ENCODE measurements around the gene SERPINA3. TPM values are rescaled to one million over a fixed set of nuclear protein-coding genes. Genes with fewer than 3 reads are reported as not detected.

Gene SERPINA3
- total RNA-seq, 2 donors from 2014 or later = 5.7 to 11.8 TPM

DNA sequence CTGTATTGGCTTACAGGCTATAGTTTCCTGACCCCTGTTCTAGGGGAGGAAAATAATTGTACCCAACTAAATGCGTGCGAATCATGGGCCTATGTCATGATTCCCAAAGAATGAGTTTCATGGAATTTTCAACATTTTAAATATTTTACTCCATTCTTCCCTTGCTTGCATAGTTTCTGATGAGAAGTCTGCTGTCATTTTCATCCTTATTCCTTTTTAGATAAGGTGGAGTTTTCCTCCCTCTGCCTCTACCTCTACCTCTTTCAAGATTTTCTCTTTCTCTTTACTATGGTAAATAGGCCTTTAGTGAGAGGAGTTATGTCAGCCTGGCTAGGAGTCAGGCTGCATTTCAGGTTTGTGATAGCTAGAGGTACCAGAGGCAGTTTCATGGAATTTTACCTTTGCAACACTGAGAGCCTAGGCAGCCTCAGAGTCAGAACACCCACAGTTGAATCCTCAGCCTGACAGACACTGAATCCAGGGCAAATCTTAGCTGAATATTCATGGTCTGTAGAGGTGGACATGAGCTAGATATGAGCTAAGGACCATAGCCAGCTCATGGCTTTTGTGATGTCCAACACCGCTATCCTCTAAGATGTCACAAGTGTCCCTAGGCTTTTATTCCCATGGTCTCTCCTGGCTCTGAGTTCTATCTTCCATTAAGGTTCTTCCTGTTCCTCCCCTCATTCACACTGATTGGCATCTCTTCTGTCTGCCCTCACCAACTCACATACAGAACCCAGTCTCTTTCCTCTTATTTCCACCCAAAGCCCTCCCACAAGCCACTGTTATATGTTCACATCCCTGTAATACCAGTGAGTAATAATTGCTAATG, 6.0 kb downstream of the SERPINA3 start:
- DNase-seq = no peak

DNA sequence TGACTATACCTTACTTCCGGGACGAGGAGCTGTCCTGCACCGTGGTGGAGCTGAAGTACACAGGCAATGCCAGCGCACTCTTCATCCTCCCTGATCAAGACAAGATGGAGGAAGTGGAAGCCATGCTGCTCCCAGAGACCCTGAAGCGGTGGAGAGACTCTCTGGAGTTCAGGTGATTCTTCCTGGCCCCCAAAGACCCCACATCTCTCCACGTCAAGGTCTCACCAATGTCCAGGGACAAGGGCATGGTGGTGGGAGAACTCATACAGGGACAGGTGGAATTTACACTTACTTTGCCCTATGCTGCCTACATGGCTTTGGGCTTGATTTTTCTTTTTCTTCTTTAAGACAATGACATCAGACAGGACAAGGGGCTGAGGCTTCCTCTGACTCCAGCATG, 7.1 kb downstream of the SERPINA3 start:
- Histone ChIP-seq H3K9me3 (no peaks in the 10 kb centered on the region), H3K27ac (no peak overlapping the region), H3K36me3 (no peaks in the 10 kb centered on the region), H3K9ac (ENCODE audit: low read depth in 2 of 2, low read length in 2 of 2) (no peak overlapping the region), H3K4me1 (no peaks in the 10 kb centered on the region), H3K4me3 (no peak overlapping the region), H3K27me3 (no peaks in the 10 kb centered on the region)
- no peak for DNase-seq
- TF ChIP-seq, protein P1, sequence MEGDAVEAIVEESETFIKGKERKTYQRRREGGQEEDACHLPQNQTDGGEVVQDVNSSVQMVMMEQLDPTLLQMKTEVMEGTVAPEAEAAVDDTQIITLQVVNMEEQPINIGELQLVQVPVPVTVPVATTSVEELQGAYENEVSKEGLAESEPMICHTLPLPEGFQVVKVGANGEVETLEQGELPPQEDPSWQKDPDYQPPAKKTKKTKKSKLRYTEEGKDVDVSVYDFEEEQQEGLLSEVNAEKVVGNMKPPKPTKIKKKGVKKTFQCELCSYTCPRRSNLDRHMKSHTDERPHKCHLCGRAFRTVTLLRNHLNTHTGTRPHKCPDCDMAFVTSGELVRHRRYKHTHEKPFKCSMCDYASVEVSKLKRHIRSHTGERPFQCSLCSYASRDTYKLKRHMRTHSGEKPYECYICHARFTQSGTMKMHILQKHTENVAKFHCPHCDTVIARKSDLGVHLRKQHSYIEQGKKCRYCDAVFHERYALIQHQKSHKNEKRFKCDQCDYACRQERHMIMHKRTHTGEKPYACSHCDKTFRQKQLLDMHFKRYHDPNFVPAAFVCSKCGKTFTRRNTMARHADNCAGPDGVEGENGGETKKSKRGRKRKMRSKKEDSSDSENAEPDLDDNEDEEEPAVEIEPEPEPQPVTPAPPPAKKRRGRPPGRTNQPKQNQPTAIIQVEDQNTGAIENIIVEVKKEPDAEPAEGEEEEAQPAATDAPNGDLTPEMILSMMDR (IDR thresholded peaks at IDR 0.05) = no peak
- intact Hi-C loops (cut with DNase I) = no loop called here

More for the DNA sequence above, 6.0 kb downstream of the SERPINA3 start:
- intact Hi-C loops (cut with DNase I) = no loop called here
- H3K4me3 ChIP-seq = no peak overlapping the region
- TF ChIP-seq, protein P1 (IDR thresholded peaks at IDR 0.05) = no peak
- no peaks in the 10 kb centered on the region for H3K27me3 ChIP-seq
- no peaks in the 10 kb centered on the region for H3K4me1 ChIP-seq
- no peaks in the 10 kb centered on the region for H3K9me3 ChIP-seq
- no peaks in the 10 kb centered on the region for H3K36me3 ChIP-seq
- no peak overlapping the region for H3K9ac ChIP-seq (ENCODE audit: low read depth in 2 of 2, low read length in 2 of 2)
- no peak overlapping the region for H3K27ac ChIP-seq

DNA sequence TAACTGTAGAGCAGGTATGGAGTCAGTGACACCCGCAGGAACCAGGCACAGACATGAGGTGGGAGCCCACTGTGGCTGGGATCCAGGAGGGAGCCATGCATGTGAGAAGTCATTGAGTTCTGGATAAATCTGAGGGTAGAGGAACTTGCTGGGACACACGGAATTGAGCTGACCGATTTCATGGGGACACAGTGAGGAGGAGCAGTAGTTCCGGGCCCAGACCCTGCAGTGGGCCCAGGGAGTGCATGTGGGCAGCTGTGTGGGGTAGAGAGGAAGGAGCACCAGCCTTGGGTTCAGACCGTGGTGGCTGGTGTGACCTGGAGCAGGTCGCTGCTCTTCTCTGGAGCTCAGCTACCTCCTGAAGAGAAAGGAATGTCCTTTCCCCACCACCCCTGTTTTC, 8.4 kb downstream of the SERPINA3 start:
- H3K27me3 ChIP-seq = no peaks in the 10 kb centered on the region
- no peaks in the 10 kb centered on the region for H3K36me3 ChIP-seq
- intact Hi-C loops (cut with DNase I) = no loop called here
- H3K4me3 ChIP-seq = no peak overlapping the region
- H3K9ac ChIP-seq (ENCODE audit: low read depth in 2 of 2, low read length in 2 of 2) = no peak overlapping the region
- TF ChIP-seq, protein P1 (IDR thresholded peaks at IDR 0.05) = no peak
- no peaks in the 10 kb centered on the region for H3K4me1 ChIP-seq
- DNase-seq = no peak
- no peaks in the 10 kb centered on the region for H3K9me3 ChIP-seq
- H3K27ac ChIP-seq = no peak overlapping the region

DNA sequence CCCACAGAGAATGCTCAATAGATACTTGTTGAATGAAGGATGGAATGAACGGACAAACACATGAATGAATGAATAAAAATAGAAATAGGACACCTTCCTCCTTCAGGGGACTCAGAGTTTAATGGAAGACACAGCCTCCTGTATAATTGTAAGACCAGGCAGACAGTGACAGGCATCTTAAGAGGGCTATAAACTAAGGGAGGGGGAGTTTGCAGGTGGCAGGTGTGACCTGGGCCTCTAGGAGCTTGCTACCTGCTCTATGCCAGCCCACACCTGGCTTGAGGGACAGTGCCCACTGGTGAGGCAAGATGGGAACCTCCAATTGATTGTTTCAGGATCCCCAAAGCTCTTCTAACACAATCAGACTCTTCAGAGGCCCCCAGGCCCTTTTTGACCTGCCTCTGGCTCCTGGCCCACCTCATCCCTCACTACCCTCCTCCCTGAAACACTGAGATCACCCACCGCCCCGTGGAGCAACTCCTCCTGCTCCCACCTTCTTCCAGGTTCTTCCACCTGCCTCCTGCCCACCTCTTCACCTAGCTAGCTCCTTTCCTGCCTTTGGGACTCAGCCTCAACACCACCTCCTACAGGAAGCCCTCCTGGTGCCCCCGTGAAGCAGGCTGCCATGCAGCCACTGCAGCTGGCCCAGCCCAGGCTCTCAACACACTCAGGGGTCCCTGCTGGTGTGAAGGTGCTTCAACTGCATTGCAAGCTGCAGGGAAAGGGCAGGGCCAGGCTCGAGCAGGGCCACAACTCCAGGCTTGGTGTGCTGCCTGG, 9.4 kb downstream of the SERPINA3 start:
- no peak overlapping the region for H3K27ac ChIP-seq
- DNase-seq = no peak
- H3K36me3 ChIP-seq = no peaks in the 10 kb centered on the region
- H3K9ac ChIP-seq (ENCODE audit: low read depth in 2 of 2, low read length in 2 of 2) = no peak overlapping the region
- no peaks in the 10 kb centered on the region for H3K27me3 ChIP-seq
- intact Hi-C loops (cut with DNase I) = no loop called here
- H3K4me3 ChIP-seq = no peak overlapping the region
- H3K4me1 ChIP-seq = no peaks in the 10 kb centered on the region
- H3K9me3 ChIP-seq = no peaks in the 10 kb centered on the region
- TF ChIP-seq, protein P1 (IDR thresholded peaks at IDR 0.05) = no peak

DNA sequence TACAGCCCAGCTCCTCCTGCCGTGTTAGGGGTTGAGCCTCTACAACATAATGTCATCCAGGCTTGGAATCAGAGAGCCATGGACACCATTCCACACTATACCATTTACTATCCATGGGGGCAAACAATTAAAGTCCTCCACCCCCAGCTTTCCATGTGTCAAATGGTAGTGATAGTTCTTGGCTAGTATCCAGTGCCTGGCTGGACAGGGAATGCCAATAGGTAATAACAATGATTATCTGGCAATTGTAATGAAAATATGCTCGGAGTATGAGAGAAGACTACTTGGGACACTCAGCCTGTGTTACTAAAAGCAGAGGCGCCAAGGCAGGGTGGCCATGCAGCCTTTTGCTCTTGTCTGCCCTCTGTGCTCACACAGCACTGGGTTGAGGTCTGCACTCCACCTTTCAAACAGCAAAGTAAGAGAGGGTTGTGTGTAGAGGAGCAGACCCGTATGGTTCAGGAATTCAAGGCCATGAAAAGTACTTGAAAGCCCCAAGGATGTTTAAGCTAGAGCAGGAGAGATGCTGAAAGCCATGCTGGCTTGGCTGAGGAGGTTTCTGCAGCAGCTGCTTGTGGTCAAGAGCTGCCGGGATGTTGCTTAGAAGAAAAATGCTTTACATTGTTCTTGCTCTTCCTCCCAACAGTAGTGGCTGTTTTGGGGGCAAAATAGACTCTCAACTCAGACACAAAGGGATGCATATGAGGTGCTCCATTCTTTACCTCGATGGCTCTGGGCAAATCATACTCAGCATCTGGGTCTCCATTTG, 10.6 kb downstream of the SERPINA3 start:
- Histone ChIP-seq H3K9ac (ENCODE audit: low read depth in 2 of 2, low read length in 2 of 2) (no peak overlapping the region), H3K4me3 (no peak overlapping the region), H3K4me1 (no peaks in the 10 kb centered on the region), H3K36me3 (no peaks in the 10 kb centered on the region), H3K27me3 (no peaks in the 10 kb centered on the region), H3K27ac (no peak overlapping the region), H3K9me3 (no peaks in the 10 kb centered on the region)
- DNase-seq = no peak
- intact Hi-C loops (cut with DNase I) = no loop called here
- TF ChIP-seq, protein P1 (IDR thresholded peaks at IDR 0.05) = no peak

All from colonic mucosa (tissue), 4 donors.